Endothelial cell of hepatic sinusoid (primary cell): Measurements from ENCODE around the gene ETS1.

Experiments
- in situ Hi-C: cut with HindIII; loops from 2 replicates; pipeline ENCODE4 v1.10.0; 2017; ENCODE audit warnings: low sequenced_read_pairs

The ETS1 gene

GRCh38 chr11:128619540-128620308, 32.4 kb upstream of the ETS1 start:
- in situ Hi-C loops, result loop anchor here (5.0 to 10.0 kb wide), 5 partner anchors 42 to 455 kb away; no protein-coding TSS in a partner anchor

GRCh38 chr11:128619007-128619406, 31.6 kb upstream of the ETS1 start:
- in situ Hi-C loops, result no loop called here

- in situ Hi-C loops, result no loop called here
These were observed 31.2 kb upstream of the ETS1 start for GRCh38 chr11:128618603-128619002.

- in situ Hi-C loops, result no loop called here
These were observed 28.8 kb upstream of the ETS1 start for GRCh38 chr11:128616161-128616560.

- in situ Hi-C loops, result no loop called here
These were observed 28.3 kb upstream of the ETS1 start for GRCh38 chr11:128615612-128616011.

GRCh38 chr11:128615076-128615475, 27.7 kb upstream of the ETS1 start:
- in situ Hi-C loops, result no loop called here

GRCh38 chr11:128614026-128614425, 26.7 kb upstream of the ETS1 start:
- in situ Hi-C loops, result no loop called here

GRCh38 chr11:128613300-128613995, 26.1 kb upstream of the ETS1 start:
- in situ Hi-C loops, result no loop called here

GRCh38 chr11:128610721-128611617, 23.6 kb upstream of the ETS1 start:
- in situ Hi-C loops, result no loop called here

GRCh38 chr11:128609785-128610184, 22.4 kb upstream of the ETS1 start:
- in situ Hi-C loops, result no loop called here

GRCh38 chr11:128608746-128609407, 21.5 kb upstream of the ETS1 start:
- in situ Hi-C loops, result no loop called here

GRCh38 chr11:128607819-128608218, 20.5 kb upstream of the ETS1 start:
- in situ Hi-C loops, result no loop called here

- in situ Hi-C loops, result no loop called here
These were observed 17.4 kb upstream of the ETS1 start for GRCh38 chr11:128604723-128605122.

- in situ Hi-C loops, result no loop called here
These were observed 16.5 kb upstream of the ETS1 start for GRCh38 chr11:128603752-128604414.

- in situ Hi-C loops, result no loop called here
These were observed 15.8 kb upstream of the ETS1 start for GRCh38 chr11:128603003-128603696.

GRCh38 chr11:128599729-128600128, 12.4 kb upstream of the ETS1 start:
- in situ Hi-C loops, result no loop called here

- in situ Hi-C loops, result no loop called here
These were observed 11.3 kb upstream of the ETS1 start for GRCh38 chr11:128598506-128599150.

GRCh38 chr11:128598096-128598495, 10.7 kb upstream of the ETS1 start:
- in situ Hi-C loops, result no loop called here

GRCh38 chr11:128597209-128597608, 9.9 kb upstream of the ETS1 start:
- in situ Hi-C loops, result no loop called here
